GM10248 (cell line): ENCODE measurements around the gene POLRMT.
A peak's percentile ranks its signal among the peaks of the same experiment; 100 is the strongest.

Source experiments
- CTCF ChIA-PET: fragments of 300-600 bp; sonication (Branson Sonifier 250); formaldehyde crosslinking; extraction: SDS; loops from one replicate; lab custom pipeline; 2021; ENCODE audit warnings: antibody characterized with exemption; lab: Yijun Ruan, JAX
- POLR2A ChIA-PET: fragments of 350-650 bp; sonication (Branson Sonifier 250); formaldehyde crosslinking; extraction: SDS; loops from one replicate; lab custom pipeline; 2020; ENCODE audit warnings: antibody characterized with exemption; lab: Yijun Ruan, JAX
- DNase-seq: peaks from one replicate; pipeline ENCODE4 v3.0.0; 2012; ENCODE audit errors: extremely low spot score
- TF ChIP-seq, protein P1 (sequence below): IDR thresholded peaks from 2 replicates; pipeline ENCODE4 v1.5.1; 2012; ENCODE audit warnings: mild to moderate bottlenecking, low read depth; ENCODE audit errors: extremely low read depth, missing control alignments, control extremely low read depth

POLRMT gene

GRCh38 chr19:577439-578392 lies 55.6 kb downstream of the POLRMT start:
- TF ChIP-seq, protein P1, sequence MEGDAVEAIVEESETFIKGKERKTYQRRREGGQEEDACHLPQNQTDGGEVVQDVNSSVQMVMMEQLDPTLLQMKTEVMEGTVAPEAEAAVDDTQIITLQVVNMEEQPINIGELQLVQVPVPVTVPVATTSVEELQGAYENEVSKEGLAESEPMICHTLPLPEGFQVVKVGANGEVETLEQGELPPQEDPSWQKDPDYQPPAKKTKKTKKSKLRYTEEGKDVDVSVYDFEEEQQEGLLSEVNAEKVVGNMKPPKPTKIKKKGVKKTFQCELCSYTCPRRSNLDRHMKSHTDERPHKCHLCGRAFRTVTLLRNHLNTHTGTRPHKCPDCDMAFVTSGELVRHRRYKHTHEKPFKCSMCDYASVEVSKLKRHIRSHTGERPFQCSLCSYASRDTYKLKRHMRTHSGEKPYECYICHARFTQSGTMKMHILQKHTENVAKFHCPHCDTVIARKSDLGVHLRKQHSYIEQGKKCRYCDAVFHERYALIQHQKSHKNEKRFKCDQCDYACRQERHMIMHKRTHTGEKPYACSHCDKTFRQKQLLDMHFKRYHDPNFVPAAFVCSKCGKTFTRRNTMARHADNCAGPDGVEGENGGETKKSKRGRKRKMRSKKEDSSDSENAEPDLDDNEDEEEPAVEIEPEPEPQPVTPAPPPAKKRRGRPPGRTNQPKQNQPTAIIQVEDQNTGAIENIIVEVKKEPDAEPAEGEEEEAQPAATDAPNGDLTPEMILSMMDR: no peak
- POLR2A ChIA-PET: no interaction called here
- CTCF ChIA-PET: no interaction called here
- DNase-seq: no peak

DNA sequence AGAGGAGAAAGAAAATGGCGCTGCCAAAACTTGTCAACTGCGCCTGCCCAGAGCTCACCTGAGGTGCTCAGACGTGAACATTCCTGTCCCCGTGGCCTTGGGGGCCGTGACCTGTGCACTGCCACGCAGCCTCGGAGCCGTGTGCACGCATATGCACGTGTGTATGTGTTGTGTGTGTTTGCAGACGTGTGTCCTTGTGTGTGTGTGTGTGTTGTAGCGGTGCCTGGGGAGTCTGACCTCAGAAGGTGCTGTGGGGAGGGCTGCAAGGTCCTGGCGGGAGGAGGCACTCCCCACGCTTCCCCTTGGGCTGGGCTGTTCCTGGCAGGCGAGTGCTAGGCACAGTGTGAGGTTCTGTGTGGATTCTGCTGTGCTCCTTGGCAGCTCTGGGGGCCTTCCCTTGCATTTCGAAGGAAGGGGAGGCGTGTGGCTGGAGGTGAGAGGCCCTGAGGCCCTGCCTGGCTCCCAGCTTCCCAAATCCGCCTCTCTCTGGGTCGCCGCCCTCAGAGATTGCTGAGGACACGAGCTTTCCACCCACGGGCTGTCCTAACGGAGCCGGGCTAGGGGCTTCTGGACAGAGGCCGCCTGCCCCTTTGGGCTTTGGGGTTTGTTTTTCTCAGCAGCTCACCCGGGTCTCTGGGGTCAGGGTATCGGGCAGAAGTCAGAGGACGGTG lies 56.4 kb downstream of the POLRMT start:
- TF ChIP-seq, protein P1: no peak
- no peak for DNase-seq
- POLR2A ChIA-PET: interaction anchor here (0.7 kb wide), 1 partner anchor 126 kb away, joined by 4 read pairs; no protein-coding TSS in a partner anchor
- CTCF ChIA-PET: interaction anchor here (1.2 kb wide), 1 partner anchor 157 kb away, joined by 3 read pairs; no protein-coding TSS in a partner anchor

DNA sequence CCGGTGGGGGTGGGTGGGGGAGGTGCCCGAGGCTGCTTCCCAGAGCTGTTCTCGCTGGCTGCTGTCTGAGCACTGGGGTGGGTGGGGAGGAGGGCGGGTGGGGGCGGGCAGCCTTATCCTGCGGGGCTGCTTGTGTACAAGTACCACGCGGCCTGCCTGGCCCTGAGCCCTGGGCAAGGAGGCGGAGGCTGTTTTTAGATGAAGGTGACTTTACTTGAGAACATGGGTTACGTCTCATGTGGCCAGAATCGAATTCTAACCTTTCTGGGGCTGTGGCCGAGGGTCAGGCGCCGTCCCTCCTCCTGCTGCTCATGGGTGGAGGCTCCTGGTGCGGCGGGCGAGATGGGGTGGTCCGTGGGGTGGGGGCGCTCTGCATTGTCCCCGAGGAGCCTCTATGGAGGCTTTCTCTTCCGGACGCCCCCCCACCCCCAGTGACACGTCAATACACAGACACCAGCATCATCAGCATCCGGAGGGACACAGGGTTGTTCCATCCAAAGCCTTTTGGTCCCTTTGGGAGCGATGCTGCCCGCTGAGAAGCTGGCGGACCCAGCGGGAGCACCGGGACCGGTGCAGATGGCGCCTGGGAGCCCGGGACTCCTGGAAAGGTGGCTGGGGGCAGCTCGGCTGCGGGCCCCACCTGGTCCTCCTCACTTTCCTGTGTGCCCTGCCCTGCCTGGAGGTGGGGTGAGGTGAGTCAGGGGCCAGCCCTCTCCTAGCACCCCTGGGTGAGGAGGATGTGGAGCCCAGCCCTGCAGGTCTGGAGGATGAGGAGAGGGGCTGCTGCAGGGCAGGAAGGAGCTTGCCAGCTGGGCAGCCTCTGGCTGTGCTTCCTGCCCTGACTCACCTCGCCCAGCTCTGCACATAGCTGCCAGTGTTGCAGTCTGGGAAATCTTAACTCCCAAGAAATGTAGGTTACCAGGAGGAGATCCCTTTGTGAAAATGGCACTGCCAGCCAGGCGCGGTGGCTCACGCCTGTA lies 57.5 kb downstream of the POLRMT start:
- DNase-seq: no peak
- TF ChIP-seq, protein P1: no peak
- ChIA-PET CTCF (interaction anchor here (1.2 to 2.5 kb wide), 3 partner anchors 8 to 158 kb away, joined by 3 to 12 read pairs (median 8); no protein-coding TSS in a partner anchor), POLR2A (interaction anchor here (0.5 to 0.7 kb wide), 4 partner anchors 43 to 1370 kb away, joined by 3 to 5 read pairs (median 4); no protein-coding TSS in a partner anchor)

GRCh38 chr19:574658-575526 lies 58.4 kb downstream of the POLRMT start:
- TF ChIP-seq, protein P1: no peak
- DNase-seq: peak; percentile 65
- ChIA-PET CTCF (interaction anchor here (0.8 to 2.5 kb wide), 4 partner anchors 9 to 159 kb away, joined by 3 to 12 read pairs (median 8); no protein-coding TSS in a partner anchor), POLR2A (interaction anchor here (0.6 to 1.0 kb wide), 3 partner anchors 42 to 124 kb away, joined by 3 to 5 read pairs (median 3); no protein-coding TSS in a partner anchor)

GRCh38 chr19:573519-573825 lies 59.9 kb downstream of the POLRMT start:
- POLR2A ChIA-PET: no interaction called here
- CTCF ChIA-PET: interaction anchor here (2.5 kb wide), 1 partner anchor 11 kb away, joined by 12 read pairs; no protein-coding TSS in a partner anchor
- DNase-seq: no peak
- TF ChIP-seq, protein P1: no peak
